DOHH2 (cell line): Measurements from ENCODE around the gene COL18A1.

Source experiments
- H3F3A ChIP-seq: fragments of 200-600 bp; sonication (generic), shearing (Covaris generic); 2 replicates; pipeline ENCODE4 v1.6.0; 2016; ENCODE audit warnings: antibody characterized with exemption, mild to moderate bottlenecking; ENCODE audit not compliant: control insufficient read depth, insufficient read depth
- H3K27ac ChIP-seq: fragments of 200-600 bp; sonication (generic); 2 replicates; pipeline ENCODE4 v1.5.1; 2014; ENCODE audit warnings: low read depth, mild to moderate bottlenecking, low read length, moderate library complexity
- H3K27me3 ChIP-seq: fragments of 200-600 bp; sonication (generic); 2 replicates; pipeline ENCODE4 v1.6.1; 2014; ENCODE audit warnings: mild to moderate bottlenecking, low read length, mixed read lengths; ENCODE audit not compliant: control insufficient read depth
- H3K36me3 ChIP-seq: fragments of 200-600 bp; sonication (generic); 2 replicates; pipeline ENCODE4 v1.6.1; 2014; ENCODE audit warnings: mild to moderate bottlenecking, low read length, moderate library complexity, mixed read lengths; ENCODE audit not compliant: control insufficient read depth
- H3K4me1 ChIP-seq: fragments of 200-600 bp; sonication (generic); 2 replicates; pipeline ENCODE4 v1.6.1; 2014; ENCODE audit warnings: mild to moderate bottlenecking, low read length, mixed read lengths; ENCODE audit not compliant: control insufficient read depth
- H3K4me2 ChIP-seq: fragments of 200-600 bp; sonication (generic); 2 replicates; pipeline ENCODE4 v1.6.0; 2014; ENCODE audit warnings: mild to moderate bottlenecking, low read length, moderate library complexity
- H3K4me3 ChIP-seq: fragments of 200-600 bp; sonication (generic); 2 replicates; pipeline ENCODE4 v1.5.1; 2014; ENCODE audit warnings: mild to moderate bottlenecking, low read length, mixed read lengths
- H3K79me2 ChIP-seq: fragments of 200-600 bp; sonication (generic); 2 replicates; pipeline ENCODE4 v1.6.1; 2014; ENCODE audit warnings: mild to moderate bottlenecking, low read length, mixed read lengths; ENCODE audit not compliant: control insufficient read depth
- H3K9me2 ChIP-seq: fragments of 200-600 bp; sonication (generic); replicated peaks from 2 replicates; pipeline ENCODE4 v1.6.1; 2014; ENCODE audit warnings: mild to moderate bottlenecking, low read length, mixed read lengths; ENCODE audit not compliant: control insufficient read depth
- H3K9me3 ChIP-seq: fragments of 200-600 bp; sonication (generic); 2 replicates; pipeline ENCODE4 v1.6.1; 2014; ENCODE audit warnings: antibody characterized with exemption, low read length, mixed read lengths; ENCODE audit not compliant: control insufficient read depth, insufficient read depth
- H4K20me1 ChIP-seq: fragments of 200-600 bp; sonication (generic); 2 replicates; pipeline ENCODE4 v1.6.0; 2014; ENCODE audit warnings: low read depth, mild to moderate bottlenecking, antibody characterized with exemption, low read length, moderate library complexity; ENCODE audit not compliant: control insufficient read depth, insufficient read depth
- EZH2phosphoT487 ChIP-seq: fragments of 200-600 bp; sonication (generic); IDR thresholded peaks from 2 replicates; pipeline ENCODE4 v1.6.1; 2017; ENCODE audit warnings: borderline replicate concordance, mild to moderate bottlenecking, antibody characterized with exemption, low read length, moderate library complexity, mixed read lengths
- TF ChIP-seq, protein P1 (sequence below): fragments of 200-600 bp; sonication (generic); IDR thresholded peaks from one replicate; pipeline ENCODE4 v1.5.1; 2014; ENCODE audit warnings: antibody characterized with exemption, mild to moderate bottlenecking, low read depth, low read length; ENCODE audit not compliant: poor library complexity, severe bottlenecking

The COL18A1 gene

DNA sequence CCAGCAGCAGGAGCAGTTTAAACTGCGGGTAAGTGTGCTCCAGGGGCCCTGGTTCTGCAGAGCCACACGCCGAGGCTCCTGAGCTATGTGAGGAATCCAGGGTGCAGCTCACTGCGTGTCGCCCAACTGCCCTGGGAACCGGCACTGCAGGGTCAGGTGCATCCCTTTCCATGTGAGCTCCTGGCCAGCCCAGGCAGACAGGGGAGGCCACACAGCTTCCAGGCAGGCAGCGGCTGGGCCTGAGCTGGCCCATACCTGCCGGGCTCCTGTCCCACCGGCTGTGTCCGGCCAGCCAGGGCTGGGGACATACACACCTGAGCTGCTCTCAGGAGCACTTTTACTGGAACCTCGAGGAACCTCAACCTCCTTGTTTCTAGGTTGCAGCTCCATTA is 18.6 kb upstream of the COL18A1 start:
- H3K4me2 ChIP-seq, result no peak overlapping the region

DNA sequence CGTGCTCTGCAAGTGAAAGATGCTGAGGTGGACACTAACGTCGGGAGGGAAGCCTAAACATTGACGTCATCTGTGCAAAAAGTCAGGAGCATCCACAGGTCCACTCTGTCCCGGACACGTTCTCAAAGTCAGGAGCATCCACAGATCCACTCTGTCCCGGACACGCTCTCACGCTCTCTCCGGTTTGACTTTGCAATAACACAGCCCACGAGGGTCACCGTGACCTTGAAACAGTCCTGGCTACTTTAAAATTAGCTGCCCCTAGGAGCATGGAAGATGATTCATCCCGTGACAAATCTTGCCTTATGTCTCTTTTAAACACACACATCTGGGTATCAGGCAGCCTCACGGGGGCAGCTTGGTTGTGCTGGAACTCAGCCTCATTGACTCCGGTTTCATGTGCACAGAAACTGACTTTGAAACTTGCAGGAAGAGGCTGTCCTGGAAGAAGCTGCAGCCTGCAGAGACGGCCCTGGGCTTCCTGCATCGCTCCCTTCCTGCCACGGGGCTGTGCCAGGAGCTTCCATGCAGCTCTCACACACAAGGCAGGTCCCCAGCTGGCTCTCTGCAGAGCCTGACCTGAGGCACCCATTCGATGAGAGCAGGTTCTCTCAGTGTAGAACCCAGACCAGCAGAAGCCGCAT is 18.1 kb upstream of the COL18A1 start:
- Histone ChIP-seq H3K9me3 (no peaks in the 10 kb centered on the region), H3K27me3 (no peaks in the 10 kb centered on the region), H3K27ac (no peak overlapping the region), H3F3A (no peaks in the 10 kb centered on the region), H3K4me2 (no peak overlapping the region), H3K4me1 (no peaks in the 10 kb centered on the region), H3K4me3 (no peak overlapping the region), H3K9me2 (no peaks in the 10 kb centered on the region), H3K36me3 (no peaks in the 10 kb centered on the region), H3K79me2 (no peaks in the 10 kb centered on the region), H4K20me1 (no peaks in the 10 kb centered on the region)
- TF ChIP-seq, protein P1, sequence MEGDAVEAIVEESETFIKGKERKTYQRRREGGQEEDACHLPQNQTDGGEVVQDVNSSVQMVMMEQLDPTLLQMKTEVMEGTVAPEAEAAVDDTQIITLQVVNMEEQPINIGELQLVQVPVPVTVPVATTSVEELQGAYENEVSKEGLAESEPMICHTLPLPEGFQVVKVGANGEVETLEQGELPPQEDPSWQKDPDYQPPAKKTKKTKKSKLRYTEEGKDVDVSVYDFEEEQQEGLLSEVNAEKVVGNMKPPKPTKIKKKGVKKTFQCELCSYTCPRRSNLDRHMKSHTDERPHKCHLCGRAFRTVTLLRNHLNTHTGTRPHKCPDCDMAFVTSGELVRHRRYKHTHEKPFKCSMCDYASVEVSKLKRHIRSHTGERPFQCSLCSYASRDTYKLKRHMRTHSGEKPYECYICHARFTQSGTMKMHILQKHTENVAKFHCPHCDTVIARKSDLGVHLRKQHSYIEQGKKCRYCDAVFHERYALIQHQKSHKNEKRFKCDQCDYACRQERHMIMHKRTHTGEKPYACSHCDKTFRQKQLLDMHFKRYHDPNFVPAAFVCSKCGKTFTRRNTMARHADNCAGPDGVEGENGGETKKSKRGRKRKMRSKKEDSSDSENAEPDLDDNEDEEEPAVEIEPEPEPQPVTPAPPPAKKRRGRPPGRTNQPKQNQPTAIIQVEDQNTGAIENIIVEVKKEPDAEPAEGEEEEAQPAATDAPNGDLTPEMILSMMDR, result no peak
- TF ChIP-seq EZH2phosphoT487, result no peak

More for the DNA sequence above, 18.6 kb upstream of the COL18A1 start:
- H3F3A ChIP-seq, result no peaks in the 10 kb centered on the region
- no peaks in the 10 kb centered on the region for H3K79me2 ChIP-seq
- no peaks in the 10 kb centered on the region for H4K20me1 ChIP-seq
- no peaks in the 10 kb centered on the region for H3K36me3 ChIP-seq
- H3K27ac ChIP-seq, result no peak overlapping the region
- no peaks in the 10 kb centered on the region for H3K9me2 ChIP-seq
- H3K9me3 ChIP-seq, result no peaks in the 10 kb centered on the region
- H3K4me1 ChIP-seq, result no peaks in the 10 kb centered on the region
- no peaks in the 10 kb centered on the region for H3K27me3 ChIP-seq
- TF ChIP-seq, protein P1, result no peak
- TF ChIP-seq EZH2phosphoT487, result no peak
- no peak overlapping the region for H3K4me3 ChIP-seq

DNA sequence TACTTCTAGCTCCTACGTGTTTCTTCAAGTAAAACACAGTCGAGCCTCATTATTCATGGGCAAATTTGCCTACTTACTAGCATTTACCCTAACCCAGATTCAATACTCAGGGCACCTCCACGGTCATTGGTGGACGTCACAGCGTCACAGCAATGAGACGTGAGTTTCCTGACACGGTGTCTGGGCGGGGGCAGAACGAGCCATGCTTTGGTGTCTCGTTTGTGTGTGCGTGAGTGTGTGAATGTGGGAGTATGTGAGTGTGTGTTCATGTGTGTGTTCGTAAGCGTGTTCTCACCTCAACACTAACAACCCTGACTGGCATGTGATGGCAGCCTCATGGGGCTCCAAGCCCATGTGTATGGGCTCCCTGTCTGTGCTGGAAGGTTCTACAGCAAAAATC is 17.5 kb upstream of the COL18A1 start:
- H3K27me3 ChIP-seq, result no peaks in the 10 kb centered on the region

More for the DNA sequence above, 17.5 kb upstream of the COL18A1 start:
- Histone ChIP-seq H3K36me3 (no peaks in the 10 kb centered on the region), H3K4me3 (no peak overlapping the region), H4K20me1 (no peaks in the 10 kb centered on the region), H3F3A (no peaks in the 10 kb centered on the region), H3K9me2 (no peaks in the 10 kb centered on the region), H3K79me2 (no peaks in the 10 kb centered on the region), H3K9me3 (no peaks in the 10 kb centered on the region), H3K4me1 (no peaks in the 10 kb centered on the region), H3K27ac (no peak overlapping the region), H3K4me2 (no peak overlapping the region)
- TF ChIP-seq, protein P1, result no peak
- TF ChIP-seq EZH2phosphoT487, result no peak
